Activated CD8-positive, alpha-beta memory T cell treated with anti-CD3 and anti-CD28 coated beads, Interleukin-2, amount 50 U/mL, for 24 hours (primary cell): ENCODE data around the gene FAM136A.
"Not testable (repeated sequence)": the region's sequence is repeated elsewhere in the genome, so short reads cannot be mapped to it uniquely, and the experiment has no call there.

Experiments
- DNase-seq: peaks from one replicate; pipeline ENCODE4 v3.0.0-alpha.2; 2020; ENCODE audit errors: extremely low read depth

The FAM136A gene

DNA sequence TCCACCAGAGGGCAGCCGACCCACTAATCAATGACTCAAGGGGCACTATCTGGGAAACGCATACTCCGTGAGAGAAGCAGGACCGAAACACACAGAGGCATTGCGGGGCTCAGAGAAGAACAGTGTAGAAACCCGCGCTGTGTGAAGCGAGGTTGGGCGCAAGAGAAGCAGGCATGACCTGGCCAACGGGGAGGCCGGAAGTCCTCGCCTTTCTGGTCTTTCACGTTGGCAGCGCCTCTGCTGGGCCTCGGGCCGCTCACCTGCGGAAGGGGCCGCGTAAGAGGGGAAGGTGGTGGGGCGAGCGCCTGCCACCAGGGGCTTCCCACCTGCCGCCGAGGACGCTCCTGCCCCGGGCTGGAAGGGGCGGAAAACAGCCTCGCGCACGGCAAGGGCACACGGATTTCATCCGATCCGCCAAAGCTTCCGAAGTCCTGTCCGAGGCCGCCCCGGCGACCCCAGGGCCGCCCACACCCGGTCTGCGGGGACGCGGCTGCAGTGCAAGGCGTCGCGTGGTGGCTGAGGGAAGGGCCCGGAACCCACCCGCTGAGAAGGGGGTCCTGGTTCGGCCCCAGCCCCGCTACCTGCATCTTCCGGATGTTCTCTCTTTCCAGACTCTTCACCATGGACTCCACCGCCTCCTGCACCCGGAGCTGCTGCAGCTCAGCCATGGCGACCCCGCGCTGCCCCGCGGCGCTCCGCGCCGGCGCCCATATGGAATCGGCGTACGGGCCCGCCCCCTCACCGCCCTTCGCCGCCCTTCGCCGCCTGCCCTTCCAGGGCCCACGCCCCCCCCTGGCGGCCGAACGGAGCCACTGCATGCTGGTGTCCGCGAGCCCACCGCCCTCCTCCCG lies at the start of gene FAM136A:
Gene FAM136A, minus strand, starts transcription at position 724 of the 851 bp plus-strand sequence. Its CDS starts 56 bp downstream, at position 668.
- peak; percentile 71 for DNase-seq

DNA sequence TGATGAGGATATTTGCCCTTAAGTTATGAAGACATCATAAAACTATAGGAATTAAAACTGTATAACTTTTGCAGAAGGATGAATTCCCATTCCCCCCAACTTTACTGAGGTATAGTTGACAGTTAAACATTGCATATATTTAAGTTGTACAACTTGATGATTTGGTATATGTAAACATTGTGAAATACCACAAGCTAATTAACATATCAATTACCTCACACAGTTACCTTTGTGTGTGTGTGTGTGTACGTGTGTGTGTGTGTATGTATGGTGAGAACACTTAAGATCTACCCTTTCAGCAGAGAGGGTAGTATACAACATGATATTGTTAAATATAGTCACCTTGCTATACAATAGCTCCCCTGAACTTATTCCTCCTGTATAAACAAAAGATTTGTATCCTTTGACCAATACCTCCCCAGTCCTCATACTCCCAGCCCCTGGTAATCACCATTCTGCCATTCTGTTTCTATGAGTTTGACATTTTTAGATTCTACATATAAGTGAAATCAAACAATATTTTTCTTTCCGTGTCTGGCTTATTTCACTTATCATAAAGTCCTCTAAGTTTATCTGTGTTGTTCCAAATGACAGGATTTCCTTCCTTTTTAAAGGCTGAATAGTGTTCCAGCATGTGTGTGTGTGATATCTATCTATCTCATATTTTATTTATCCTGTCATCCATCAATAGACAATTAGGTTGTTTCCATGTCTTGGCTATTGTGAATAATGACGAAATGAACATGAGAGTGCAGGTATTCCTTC lies 48.2 kb upstream of the FAM136A start:
- no peak for DNase-seq

DNA sequence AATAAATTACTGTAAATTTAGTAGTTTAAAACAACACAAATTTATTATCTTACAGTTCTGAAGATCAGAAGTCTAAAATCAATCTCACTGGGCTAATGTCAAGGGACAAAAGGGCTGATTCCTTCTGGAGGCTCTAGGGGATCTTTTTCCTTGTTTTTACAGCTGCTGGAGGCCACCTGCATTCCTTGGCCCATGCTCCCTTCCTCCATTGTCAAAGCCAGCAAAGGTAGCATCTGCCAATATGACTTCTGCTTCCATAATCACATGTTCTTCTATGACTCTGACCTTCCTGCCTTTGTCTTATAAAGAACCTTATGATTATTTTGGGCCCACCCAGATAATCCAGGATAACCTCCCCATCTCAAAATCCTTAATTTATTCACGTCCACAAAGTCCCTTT lies 46.0 kb upstream of the FAM136A start:
- DNase-seq: no peak

DNA sequence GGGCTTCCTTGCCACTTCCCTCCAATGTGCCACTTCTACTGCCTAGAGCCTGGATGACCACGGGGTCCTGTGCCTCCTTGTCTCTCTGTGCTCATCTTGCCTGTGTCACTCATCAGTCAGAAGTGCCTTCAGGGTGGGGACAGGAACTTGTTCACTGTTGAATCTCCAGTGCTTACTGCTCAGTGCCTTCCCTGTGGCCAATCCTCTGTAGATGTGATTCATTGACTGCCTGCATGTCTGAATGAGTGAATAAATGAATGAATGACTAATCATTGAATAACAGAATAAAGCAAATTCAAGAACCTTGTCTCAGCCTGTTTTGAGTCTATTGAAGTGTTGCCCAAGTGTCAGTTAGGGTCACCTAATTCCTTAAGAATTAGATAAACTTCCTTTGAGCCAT lies 42.3 kb upstream of the FAM136A start:
- DNase-seq: no peak

DNA sequence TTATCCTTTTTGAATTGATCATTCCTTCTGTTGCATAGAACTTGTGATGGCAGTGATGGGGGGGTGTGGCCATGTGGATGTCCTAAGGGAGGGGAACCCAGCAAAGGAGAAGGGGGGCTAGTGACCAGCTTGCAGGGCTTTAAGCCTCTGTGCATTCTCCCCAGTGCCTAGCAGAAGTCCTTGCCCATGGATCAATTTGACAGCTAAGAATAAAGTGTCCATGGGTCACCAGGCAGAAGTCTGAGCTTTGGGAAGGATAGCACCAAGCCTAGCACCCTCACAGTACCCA lies 39.6 kb upstream of the FAM136A start:
- no peak for DNase-seq

DNA sequence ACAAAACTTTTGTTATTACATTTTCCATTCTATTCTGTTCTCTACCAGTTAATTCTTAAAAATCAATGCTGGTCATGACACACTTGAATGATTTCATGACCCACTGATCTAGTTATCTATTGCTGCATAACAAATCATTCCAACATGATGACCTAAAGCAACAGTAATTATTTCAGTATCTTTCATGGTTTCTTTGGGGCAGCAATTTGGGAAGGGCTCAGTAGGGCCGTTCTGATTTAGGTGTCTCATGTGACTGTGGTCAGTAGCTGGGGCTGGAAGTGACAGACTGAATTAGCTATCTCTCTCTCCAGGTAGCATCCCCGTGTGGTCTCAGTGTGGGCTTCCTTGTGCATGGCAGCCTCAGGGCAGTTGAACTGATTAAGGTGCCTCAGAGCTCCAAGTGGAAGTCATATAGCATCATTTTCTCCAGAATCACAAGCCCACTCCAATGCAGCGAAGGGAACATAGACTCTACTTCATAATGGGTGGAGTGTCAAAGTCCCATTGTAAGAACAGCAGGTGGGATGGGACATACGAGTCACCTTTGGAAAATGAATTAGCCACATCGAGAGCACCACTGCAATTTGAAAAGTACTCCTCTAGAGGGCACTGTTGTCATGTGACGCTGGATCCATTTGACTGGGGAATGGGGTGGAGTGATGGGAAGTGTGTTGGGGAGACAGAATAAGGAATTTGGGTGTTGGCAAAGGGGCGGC lies 39.1 kb upstream of the FAM136A start:
- DNase-seq: no peak

DNA sequence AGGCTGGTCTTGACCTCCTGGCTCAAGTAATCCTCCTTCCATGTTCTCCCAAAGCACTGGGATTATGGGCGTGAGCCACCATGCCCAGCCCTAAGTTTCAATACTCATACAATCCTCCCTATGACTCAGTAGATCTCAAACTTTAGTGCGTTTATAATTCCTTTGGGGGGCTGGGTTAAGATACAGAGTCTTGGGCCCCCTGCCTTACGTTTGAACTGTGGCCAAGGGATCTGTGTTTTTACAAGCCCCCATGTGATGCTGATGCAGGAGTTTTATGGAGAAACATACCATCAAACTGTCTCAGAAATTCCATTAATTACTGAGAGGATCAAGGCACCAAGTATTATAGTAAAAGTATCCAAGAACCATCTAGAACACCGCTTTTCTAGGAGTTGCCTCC lies 38.2 kb upstream of the FAM136A start:
- DNase-seq: no peak

DNA sequence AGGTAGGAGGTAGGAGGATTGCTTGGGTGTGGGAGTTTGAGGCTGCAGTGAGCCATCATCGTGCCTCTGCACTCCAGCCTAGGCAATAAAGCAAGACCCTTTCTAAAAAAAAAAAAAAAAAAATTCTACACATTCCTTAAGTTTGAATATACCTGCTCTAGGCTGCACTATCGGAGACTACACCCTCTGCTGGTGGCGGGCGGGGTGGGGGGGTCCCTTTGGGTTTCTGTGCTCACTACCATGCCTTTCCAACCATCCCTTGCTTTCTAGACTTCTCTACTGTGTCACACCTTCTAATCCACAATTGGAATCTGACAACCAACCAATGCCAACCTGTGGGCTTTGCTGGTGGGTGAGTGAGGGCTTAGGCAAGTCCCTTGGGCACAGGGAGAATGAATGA lies 34.7 kb upstream of the FAM136A start:
- DNase-seq: no peak

DNA sequence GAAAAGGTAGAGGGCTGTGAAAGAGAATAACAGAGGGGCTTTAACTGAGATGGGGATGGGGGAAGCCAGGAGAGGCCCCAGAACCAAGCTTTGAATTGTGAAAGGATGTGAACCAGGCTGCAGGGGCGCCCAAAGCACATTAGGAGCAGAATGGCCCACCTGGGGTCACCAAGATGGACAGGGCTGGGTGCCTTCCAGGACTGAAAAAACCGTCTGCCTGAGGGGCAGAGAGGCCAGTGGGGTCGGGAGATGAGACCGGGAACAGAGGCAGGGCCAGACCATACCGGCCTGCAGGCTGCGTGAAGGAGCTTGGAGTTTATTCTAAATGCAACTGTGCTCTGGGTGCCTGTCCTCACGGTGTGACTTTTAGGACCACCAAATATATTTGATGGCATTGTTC lies 29.1 kb upstream of the FAM136A start:
- DNase-seq: no peak

DNA sequence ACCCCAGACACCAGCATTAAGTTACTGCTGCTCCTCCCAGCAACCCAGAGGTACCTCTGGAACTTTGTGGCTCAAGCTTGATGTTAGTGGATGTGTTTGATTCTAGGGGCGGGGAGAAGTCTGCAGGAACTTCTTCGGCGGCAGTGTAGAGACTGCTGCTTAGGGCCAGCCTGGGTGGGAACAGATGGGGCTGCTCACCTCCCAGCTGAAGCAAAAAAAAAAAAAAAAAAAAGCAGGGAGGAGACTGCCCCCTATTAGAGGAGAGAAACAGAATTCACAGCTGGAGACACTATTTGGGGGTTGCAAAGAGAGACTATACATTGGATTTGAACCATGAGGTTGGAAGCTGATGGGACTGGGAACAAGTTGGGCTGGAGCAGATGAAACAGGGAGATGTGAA lies 28.6 kb upstream of the FAM136A start:
- no peak for DNase-seq

DNA sequence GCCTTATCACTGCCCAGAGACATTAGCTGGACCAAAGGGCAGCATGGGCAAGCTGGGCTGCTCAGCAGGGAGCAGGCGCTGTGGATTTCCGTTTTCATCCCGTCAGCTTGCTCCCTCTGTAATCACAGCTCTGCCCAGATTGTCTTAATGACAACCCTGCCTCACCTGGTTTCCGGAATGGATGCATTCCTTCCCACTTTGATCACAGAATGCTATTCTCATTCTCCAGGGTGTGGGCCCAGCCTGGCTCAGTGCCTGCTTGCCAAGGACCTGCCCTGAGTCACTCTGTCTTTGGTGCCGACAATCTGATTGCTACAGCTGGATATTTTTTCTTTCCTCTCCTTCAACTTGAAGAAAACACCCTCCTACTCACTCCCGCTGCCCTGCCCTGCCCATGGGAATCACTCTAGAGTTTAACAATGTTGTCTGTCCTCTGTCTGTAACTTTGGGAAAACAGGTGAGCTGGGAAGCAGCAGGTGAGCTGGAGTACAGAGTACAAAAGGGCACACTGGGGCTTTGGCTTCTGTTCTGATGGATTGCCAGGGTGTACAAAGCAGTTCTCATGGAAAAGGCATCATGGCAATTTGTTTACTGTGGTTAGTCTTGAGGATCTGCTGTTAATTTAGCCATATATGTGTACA lies 27.2 kb upstream of the FAM136A start:
- no peak for DNase-seq

DNA sequence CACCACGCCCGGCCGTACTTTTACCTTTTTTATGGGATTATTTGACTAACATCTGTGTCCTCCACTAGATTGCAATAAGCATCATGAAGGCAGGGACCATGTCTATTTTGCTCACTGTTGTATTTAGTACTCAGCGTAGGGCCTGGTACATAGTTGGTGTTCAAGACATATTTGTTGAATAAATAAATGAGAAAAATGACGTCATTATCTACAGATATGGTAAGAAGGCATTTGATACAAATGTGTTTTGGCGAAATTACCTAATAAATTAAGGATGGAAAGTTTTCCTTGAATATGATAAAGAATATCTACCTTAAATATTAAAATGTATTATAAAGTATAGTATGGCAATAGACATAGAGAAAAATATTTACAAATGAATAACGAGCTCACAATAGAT lies 24.0 kb upstream of the FAM136A start:
- no peak for DNase-seq

DNA sequence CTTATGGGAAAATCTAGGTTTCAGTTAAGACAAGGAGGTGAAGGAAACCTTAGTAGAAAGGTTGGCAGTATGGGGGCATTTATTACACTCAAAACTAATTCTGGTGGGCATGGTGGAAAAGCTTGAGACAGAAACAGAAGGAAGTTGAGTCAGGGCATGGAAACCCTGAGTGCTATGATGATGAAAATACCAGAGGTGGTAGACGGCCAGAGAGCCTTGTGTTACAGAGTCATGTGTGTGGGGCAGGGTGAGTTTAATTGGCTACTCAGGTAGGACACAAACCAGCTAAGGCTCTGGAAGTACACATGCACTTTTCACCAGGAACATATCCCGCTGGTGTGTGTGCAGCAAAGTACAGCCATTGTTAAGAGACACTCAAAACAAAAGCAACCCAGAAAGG lies 20.7 kb upstream of the FAM136A start:
- no peak for DNase-seq

DNA sequence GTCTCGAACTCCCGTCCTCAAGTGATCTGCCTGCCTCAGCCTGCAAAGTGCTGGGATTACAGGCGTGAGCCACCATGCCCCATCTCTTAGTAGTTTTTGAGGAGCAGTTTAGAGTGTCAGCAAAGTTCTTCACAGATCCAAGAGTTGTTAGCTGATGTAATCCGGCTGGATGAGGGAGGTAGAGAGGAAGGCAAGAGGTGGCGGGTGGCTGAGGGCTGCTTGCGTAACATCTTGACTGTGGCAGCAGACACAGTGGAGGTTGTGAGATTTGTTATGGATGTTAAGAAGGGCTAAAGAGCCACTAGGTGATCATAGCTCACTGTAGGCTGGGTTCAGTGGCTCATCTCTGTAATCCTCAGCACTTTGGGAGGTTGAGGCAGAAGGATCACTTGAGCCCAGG lies 19.5 kb upstream of the FAM136A start:
- DNase-seq: no peak

DNA sequence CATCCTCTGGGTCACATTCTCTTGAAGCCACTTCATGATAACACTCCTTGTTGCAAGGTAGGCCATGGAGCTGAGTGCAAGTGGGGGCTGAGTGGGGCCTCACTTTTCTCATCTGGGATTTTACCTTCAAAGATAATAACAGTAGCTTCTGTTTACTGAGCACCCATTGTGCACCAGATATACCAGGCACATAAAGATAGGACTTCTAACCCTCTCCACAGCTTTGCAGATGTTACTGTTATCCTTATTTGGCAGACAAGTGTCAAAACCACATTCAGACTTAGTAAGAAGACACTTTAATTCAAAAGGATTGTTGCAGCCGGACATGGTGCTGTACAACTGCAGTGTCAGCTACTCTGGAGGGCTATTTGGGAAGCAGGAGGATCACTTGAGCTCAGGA lies 12.8 kb upstream of the FAM136A start:
- DNase-seq: no peak

DNA sequence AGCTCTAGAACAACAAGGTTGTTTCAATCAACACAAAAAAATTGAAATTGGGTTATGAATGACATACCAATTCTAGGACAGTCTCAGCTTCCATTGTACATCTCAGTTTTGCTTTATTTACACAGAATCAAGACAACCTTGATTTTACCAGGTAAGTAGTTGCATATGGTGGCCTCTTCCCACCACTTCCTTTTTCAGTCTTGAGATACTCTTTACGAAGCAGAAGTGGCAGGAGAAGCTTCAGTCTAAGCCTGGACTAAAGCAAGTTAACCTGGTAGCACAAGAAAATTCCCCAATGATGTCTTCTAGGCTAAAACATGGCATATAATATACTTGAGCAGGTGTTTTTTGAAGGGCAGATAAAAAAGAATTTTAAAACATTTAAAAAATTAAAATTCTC lies 10.7 kb upstream of the FAM136A start:
- DNase-seq: no peak

DNA sequence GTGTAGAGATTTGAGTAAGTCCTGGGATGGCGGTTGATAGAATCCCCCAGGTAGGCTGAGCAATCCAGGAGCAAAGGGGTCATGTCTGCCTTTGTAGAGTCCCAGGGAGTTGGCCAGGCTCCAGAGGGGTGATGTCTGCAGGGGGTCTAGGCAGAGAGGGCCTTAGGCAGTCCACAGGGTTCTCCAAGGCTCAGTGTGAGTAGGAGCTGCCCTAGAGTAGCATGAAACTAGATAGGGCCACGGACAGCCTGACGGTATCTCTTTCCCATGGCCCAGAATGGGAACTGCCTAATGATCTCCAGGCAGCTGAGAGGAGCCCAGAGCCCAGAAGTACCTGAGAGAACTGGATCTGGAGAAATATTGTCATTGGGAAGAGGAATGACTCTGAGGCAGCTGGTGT lies 9.0 kb upstream of the FAM136A start:
- DNase-seq: no peak

DNA sequence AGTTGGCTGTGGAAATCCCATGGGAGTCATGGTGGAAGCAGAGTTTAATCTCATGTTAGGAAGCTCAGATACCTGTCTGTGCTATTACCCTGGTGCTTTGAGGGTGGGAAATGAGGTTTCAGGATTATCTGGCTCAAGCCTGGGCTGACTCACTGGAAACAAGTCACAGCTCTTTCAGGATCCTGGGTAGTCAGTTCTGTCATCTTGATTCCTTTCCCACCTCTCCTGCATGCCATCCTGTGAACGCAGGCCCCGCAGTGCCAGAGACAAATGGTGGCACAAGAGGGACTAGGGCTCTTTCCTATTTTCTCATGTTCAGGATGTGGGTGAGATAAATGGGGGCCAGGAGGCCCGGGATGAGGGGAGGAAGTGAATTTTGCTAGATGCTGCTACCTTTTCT lies 3.7 kb upstream of the FAM136A start:
- no peak for DNase-seq

DNA sequence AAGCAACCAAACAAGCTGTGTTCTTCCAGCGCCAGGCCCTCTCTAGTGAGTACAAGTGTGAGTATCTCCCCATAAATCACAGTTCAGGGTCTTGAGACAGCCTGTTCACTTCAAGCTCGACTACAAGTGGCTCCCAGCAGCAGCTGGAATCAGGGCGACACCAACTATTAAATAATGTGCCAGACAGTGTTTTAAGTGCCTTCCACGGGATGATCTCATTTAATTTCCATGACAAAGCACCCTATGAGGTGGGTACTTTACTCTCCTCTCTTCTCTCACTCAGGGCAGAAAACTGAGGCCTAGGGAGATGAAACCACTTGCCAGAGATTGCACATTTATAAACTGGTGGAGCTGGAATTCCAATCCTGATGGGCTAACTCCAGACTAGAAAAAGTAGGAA lies 2.6 kb upstream of the FAM136A start:
- no peak for DNase-seq

DNA sequence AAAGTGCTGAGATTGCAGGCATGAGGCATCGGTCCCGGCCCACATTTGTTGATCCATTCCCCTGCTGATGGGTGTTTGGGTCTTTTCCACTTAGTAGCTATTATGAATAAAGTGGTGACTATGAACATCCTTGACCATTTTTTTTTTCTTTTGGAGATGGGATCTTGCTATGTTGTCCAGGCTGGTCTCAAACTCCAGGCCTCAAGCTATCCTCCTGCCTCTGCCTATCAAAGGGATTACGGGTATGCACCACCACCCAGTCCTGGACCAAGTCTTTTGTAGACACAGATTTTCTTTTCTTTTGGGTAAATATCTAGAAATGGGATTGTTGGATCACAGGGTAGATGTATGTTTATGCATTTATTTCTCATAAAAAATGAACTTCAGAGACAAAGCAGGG lies 1.3 kb upstream of the FAM136A start:
- no peak for DNase-seq

DNA sequence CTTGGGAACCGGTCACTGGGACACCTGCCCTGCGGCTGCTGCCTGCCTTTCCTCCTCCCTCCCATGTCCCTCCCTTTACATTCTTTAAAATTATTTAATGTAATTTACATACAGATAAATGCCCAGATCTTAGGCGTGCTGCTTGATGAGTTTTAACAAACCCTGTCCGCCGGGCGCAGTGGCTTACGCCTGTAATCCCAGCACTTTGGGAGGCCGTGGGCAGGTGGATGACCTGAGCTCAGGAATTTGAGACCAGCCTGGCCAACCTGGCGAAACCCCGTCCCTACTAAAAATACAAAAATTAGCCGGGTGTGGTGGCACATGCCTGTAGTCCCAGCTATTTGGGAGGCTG lies 304 bp upstream of the FAM136A start:
- DNase-seq: not testable (repeated sequence)

DNA sequence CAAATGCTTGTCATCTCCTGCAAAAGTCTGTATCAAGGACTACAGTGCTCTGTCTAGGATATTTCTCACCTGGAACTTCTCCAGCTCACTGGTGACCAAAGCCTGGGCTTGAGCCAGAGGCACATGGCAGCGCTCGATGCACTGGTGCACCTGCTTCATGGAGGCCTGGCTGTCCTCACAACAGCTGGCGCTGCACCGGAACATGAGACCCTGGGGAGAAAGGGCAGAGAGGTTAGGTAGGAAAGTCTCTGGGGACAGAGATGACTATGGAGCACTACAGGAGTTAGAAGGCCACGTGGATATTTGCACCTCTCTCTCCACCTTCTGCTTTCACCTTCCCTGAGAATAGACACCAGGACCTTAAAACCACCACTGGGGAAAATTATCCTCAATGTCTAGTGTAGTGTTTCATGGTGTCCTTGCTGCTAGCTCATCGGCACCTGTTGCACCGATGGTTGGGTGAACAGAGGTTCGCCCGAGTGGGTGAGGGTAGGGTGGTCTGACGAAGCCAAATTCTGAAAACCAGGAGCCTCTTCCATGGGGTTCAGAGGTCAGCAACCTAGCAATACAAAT lies 1.0 kb downstream of the FAM136A start:
- DNase-seq: no peak
